CD4-positive, alpha-beta T cell treated with Interleukin-10 for 1 hour (primary cell): Measurements from ENCODE around the gene ELAVL1.
"Not testable (repeated sequence)": the region's sequence is repeated elsewhere in the genome, so short reads cannot be mapped to it uniquely, and the experiment has no call there.

Experiments used
- DNase-seq: peaks from one replicate; pipeline ENCODE4 v3.0.0-alpha.2; 2020

The ELAVL1 gene

DNA sequence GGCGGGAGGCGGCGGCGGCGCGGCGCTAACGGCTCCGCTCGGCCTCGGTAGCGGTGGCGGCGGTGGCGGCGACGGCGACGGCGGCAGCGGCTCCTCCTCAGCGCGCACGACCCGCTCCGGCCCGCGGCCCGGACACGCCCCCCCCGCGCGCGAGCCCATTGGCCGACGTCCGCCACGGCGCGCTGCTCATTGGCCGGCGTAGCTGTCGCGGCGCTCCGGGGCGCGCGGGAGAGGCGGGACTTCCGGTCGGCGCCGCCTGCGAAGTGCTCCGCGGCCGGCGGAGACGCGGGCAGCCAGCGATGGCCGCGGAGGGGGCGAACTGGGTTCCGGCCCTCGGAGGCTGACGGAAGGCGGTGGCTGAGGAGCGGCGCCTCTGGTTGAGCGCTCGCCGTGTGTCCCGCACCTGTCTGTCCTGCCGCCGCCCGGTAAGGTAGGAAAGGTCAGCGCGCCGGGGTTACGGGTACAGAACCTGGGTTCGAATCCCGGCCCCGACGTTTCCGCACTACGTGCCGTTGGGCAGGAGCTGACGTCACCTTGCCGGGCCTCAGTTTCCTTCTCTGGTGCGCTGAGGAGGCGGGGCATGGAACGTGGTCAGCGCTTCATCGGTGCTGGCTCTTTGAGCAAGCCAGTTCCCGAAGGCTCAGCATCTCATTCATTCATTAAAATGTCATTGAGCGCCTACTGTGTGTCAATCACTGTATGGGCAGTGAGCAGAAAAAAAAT lies at the start of gene ELAVL1:
ELAVL1 (minus strand) TSS at position 108 of the 723 bp plus-strand sequence. CDS start 13,826 bp downstream, outside the sequence.
- peak; percentile 91 for DNase-seq

DNA sequence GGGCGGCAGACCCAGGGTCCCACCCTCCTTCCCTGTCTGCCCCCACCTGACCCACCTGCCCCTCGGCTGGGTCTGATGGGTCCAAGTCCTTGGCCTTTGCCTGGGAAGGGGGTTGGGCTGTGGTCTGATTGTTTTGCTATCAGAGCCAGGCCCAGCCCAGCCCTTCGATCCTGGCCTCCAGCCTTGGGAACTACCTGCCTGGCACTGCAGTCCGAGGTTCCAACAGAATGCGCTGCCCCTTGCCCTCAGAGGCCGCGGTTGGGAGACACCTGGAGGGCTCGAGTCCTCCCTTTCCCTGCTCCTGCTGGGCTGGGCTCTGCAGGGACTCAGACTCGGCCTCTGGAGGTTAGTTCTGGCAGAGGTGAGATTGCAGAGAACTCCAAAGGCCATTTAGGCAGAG lies 48.7 kb upstream of the ELAVL1 start:
- DNase-seq, result no peak

DNA sequence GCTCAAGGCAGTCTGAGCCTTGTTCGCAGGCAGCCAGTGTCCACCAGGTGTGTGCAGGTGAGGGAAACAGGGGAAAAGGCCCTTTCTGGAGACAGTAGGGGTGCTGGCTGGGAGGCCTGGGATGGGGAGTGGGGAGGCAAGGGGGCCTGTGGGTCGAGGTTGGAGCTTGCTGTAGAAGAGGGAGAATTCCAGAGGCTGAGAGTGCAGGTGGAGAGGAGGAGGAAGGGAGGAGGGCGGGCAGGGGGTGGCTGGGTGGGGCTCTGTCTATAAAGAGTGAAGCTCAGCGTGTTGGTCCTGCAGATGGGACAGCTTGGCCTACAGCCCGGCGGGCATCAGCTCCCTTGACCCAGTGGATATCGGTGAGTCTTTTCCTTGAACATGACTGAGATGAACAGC lies 47.0 kb upstream of the ELAVL1 start, which contains the start of gene CCL25:
CCL25 (plus strand) TSS at position 297 of the 396 bp plus-strand sequence. CDS start 290 bp downstream, outside the sequence.
- no peak for DNase-seq

DNA sequence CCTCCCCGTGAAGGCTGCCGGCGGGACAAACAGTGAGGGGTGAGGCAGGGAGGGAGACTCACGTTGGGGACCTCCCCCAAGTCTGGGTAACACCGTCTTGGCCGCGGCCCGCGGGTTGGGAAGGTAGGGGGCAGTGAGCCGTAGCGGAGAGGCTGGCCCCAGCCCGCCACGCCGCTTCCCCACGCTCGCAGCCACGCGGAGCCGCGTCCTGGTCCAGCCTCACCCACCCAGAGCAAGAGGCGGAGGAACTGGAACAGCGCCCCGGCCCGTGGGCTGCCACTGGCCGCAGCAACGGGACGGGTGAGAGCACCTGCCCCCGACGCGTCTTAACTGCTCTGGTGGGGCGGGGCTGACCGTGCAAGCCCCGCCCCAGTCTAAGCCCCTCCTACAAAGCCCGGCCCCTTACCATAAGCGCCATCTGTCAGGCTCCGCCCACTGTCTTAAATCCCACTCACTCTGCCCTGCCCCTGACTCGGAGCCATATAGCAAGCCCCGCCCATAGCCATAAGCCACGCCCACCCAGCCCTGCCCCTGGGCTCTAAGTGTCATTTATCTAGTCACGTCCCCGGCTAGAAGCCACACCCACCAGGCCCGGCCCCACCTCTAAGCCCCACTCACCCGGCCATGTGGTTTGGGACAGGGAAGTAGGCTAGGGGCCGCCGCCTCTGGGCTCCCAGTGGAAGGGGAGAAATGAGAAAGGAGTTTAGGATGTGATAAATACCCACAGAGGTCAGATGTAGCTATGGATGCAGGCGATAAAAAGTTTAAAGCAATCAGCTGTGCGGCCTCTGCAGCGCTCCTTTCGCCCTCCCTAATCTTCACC lies 45.0 kb upstream of the ELAVL1 start:
- peak; percentile 89 for DNase-seq

DNA sequence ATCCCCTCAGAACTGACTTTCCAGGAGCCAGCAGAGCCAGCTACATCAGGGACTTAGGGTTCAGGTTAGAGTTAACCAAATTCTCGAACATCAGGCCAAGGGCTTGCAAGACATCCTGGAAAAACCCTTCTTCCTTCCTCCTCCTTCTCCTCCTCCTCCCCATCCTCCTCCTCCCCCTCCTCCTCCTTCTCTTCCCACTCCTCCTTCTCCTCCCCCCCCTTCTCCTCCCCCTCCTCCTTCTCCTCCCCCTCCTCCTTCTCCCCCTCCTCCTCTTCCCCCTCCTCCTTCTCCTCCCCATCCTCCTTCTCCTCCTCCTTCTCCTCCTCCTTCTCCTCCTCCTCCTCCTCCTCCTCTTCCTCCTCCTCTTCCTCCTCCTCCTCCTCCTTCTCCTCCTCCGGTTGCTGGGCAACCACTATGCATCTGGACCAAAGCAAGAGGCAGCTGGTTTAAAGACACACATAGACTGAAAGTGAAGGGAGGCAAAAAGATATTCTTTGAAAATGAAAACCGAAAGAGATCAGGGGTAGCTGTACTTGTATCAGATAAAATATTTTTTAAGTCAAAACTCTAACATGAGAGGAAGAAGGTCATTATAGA lies 41.2 kb upstream of the ELAVL1 start:
- no peak for DNase-seq

DNA sequence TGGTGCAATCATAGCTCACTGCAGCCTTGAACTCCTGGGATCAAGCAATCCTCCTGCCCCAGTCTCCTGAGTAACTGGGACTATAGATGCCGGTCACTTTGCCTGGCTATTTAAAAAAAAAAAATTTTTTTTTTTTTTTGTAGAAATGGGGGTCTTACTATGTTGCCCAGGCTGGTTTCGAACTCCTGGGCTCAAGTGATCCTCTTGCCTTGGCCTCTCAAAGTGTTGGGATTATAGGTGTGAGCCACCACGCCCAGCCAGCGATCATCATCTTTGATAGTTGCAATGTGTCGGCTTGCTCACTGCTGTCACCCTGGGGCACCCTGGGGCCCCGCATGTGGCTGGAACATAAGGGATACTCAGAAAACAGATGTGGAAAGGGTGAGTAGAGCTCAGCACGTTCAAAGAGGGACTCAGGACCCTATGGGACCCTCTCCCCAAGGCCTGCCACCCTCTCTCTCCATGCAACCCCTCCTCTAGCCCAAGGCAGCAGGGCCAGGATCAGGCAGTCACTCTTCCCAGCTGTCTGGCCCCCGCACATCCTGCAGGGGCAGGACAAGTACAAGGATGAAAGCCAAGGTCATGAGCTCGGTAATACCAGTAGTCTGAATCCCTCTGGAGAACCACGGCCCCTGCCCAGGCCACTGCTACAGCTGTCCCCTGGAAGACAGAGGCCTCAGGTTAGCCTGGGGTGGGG lies 40.6 kb upstream of the ELAVL1 start:
- DNase-seq, result no peak

DNA sequence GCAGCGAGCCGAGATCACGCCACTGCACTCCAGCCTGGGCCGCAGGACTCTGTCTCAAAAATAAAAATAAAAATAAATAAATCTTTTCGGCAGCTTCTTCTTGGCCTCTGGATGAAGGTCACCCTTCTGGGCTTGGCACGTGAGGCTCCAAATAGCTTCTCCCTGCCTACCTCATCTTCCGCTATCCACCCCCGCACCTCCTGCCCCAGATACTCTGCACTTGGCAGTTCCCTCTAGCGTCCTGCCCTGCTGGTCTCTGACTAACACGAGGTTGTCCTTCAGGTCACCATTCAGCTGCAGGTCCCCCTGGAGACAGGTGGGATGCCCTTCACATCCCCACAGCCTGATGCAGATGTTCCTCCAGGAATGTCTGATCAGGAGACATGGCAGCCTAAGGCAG lies 38.6 kb upstream of the ELAVL1 start:
- no peak for DNase-seq

DNA sequence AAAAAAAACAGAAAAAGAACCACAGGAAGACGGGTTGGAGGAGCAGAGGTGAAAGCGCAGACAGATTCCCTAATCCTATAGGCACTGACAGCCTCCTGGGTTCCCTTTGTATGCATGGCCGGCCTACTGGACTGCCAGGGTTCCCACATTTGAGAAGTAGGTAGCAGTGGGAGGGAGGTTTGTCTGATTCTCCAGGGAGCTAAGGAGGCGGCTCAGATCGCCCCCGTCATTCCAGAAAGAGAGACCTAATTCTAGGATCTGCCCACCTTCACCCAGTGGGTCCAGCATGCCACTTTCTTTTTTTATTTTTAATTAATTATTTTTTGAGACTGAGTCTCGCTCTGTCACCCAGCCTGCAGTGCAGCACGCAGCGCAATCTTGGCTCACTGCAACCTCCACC lies 37.5 kb upstream of the ELAVL1 start:
- DNase-seq, result no peak

DNA sequence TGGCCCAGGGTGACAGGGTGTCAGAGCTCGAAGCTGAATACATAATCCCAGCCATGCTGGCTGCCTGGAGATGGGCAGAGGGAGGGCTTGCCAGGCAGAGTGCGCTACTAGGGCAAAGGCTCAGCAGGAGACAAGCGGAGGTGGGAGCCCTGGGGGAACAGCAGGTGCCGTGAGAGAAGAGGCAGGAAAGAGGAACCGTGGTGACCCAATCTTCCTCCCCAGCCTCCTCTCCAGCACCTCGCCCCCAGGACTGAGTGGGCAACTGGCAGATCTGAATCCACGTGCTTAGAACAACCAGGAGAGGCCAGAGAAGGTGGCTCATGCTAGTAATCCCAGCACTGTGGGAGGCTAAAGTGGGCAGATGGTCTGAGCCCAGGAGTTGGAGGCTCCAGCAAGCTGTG lies 36.1 kb upstream of the ELAVL1 start:
- DNase-seq, result no peak

DNA sequence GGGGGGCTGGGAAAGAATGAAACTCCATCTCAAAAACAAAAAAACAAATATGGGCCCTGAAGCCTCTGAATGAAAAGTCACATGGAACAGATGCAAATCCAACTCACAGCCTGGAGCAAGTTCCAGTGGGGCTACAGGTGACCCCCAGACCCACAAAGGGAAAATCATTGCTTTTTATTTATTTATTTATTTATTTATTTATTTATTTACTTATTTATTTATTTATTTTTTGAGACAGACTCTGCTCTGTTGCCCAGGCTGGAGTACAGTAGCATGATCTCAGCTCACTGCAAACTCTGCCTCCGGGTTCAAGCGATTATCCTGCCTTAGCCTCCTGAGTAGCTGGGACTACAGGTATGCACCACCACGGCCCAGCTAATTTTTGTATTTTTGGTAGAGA lies 33.8 kb upstream of the ELAVL1 start:
- no peak for DNase-seq

DNA sequence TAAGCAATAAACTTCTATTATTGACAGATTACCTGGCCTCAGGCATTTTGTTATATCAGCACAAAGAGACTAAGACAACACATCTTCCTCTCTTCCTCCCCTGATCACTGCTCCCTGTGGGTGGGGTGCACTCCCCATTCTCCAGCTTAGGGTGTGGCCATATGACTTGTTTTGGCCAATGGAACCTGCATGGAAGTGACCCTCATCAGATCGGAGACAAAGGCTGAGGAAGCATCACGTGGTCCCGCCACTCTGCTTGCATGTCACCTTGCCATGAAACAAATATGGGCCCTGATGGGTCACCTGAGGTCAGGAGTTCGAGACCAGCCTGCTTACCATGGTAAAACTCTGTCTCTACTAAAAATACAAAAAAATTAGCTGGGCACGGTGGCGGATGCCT lies 33.4 kb upstream of the ELAVL1 start:
- no peak for DNase-seq

DNA sequence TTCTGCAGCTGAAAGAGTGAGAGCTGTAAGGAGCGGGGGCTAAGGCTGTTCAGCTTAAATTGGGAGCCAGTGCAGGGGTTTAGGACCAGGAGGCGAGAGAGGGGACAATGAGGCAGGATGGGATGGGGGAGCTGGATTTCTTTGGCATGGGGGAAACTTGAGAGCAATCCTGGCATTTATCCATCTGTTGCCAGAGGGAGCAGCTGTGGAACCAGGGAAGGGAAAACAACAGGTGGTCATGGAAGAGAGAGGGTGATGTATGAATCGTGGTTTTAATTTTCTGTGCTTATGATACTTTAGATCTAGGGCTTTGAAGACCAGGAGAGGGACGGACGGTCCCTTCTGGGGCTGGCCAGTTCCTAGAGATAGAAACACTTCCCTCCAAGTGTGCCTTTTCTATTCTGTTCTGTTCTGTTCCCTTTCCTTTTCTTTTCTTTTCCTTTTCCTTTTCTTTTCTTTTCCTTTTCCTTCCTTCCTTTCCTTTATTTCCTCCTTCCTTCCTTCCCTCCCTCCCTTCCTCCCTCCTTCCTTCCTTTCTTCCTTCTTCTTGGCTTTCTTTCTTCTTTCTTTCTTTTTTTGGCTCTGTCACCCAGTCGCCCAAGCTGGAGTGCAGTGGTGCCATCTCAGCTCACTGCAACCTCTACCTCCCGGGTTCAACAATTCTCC lies 31.1 kb upstream of the ELAVL1 start:
- DNase-seq, result no peak

DNA sequence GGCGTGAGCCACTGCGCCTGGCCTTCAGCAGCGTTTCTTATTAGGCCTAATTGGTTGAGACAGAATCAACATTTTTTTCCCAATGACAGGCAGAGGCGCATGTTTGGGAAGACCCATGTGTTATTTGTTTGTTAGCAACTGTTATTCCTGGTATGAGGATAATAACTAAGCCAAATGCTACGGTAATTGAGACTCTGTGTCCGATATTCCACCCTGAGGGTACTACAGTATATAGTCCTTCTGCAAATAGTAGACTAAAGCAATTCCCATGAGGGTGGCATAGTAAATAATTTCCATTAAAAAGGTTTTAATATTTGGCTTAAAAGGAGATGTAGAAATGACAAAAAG lies 28.7 kb upstream of the ELAVL1 start:
- DNase-seq, result no peak

DNA sequence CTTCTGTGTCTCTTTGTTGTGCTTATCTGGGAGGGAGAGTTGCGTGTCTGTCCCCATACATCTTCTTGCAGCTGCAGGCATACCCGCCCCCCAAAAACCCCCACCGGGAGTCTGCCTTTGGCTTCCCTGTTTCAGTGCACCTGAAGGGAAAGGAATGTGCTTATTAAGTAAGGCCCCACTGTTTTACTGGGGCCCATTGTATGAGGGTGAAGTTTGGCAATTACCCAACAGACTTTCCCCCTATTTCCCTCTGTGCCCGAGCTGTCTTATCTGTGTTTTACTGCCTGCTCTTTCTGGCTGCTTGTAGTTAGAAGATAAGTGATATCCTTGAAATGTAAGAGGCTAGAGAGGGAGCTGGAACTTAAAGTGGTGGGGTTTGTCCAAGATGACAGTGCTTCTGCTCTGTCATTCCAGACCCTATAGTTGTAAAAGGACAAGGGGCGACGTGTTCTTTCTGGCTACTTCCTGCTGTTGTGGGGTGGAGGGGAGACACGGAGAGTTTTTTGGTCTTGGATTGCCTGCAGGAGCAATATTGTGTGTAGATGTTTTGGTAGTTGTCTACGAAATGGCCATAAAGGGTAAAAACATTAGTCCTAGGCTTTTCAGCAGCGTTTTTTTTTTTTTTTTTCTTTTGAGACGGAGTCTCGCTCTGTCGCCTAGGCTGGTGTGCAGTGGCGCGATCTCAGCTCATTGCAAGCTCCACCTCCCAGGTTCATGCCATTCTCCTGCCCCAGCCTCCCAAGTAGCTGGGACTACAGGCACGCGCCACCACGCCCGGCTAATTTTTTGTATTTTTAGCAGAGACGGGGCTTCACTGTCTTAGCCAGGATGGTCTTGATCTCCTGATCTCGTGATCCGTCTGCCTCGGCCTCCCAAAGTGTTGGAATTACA lies 28.1 kb upstream of the ELAVL1 start:
- DNase-seq, result not testable (repeated sequence)

DNA sequence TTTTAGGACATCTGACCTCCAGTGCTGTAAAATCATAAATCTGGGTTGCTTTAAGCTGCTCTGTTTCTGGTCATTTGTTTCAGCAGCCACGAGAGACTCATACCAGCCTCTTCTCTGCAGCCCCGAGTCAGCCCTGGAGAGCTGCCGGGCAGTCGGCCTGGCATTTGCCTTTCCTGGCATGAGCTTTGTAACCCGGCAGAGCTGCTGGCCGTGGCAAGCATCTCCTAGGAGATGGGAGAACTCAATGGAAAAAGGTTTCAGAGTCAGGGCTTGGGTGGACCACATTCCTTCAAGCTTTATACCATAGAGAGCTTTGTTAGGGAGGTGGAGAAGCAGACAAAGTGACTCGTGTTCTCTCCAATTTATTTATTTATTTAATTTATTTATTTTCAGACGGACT lies 25.5 kb upstream of the ELAVL1 start:
- DNase-seq, result no peak

DNA sequence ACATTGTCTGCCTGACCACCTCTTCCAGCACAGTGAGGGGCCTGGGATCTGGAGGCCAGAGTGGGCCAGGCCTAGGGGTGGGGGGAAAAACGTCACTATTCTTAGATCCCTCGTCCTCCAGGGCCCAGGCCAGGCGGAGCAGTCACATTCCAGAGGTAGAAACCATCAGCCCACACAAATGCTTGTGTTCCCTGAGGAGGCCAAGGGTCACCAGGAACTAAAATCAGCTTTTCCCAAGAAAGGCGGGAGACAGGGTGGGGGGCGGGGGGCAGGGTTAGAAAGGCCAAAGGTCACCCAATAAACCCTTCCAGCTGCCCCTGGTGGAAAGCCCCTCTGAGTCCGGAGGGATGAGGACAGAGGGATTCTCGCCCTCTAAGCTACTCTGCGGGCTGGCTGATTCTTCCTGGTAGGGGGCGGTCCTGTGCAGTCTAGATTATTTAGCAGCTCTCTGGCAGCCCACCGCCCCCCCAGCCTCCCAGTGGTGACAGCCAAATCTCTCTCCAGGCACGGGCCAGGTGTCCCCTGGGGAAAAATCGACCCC lies 23.6 kb upstream of the ELAVL1 start:
- no peak for DNase-seq

DNA sequence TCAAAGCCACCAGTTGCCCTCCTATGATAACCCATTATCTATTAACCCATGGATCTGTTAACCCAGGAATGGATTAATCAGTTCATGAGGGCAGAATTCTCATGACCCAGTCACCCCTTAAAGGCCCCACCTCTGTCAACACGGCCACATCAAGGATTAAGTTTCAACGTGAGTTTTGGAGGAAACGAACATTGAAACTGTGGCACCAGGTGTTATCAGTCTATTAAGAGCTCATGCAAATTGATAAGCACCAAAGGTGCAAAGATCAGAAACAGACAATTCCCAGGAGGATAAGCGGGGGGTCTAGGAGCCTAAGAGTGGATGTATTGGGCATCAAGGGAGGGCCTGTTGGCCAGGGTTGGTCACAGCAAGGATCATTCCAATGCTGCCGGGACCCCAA lies 19.9 kb upstream of the ELAVL1 start:
- DNase-seq, result no peak

DNA sequence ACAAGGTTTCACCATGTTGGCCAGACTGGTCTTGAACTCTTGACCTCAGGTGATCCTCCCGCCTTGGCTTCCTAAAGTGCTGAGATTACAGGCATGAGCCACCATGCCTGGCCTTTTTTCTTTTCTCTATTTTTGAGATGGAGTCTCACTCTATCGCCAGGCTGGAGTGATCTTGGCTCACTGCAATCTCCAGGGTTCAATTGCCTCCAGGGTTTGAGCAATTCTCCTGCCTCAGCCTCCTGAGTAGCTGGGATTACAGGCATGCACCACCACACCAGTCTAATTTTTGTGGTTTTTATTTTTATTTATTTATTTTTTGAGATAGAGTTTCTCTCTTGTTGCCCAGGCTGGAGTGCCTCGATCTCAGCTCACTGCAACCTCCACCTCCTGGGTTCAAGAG lies 18.8 kb upstream of the ELAVL1 start:
- DNase-seq, result not testable (repeated sequence)

DNA sequence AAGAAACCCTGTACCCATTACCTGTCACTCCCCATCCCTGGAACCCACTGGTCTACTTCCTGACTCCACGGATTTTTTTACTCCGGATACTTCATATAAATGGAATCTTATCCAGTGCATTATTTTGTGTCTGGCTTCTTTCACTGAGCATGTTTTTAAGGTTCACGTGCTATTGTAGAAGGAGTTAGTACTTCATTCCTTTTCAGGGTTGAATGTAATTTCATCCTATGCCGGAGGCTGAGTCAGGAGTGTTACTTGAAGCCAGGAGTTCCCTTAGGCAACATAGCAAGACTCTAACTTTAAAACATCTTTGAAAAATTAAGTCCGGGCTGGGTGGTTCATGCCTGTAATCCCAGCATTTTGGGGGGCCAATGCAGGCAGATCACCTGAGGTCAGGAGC lies 17.9 kb upstream of the ELAVL1 start:
- DNase-seq, result no peak

DNA sequence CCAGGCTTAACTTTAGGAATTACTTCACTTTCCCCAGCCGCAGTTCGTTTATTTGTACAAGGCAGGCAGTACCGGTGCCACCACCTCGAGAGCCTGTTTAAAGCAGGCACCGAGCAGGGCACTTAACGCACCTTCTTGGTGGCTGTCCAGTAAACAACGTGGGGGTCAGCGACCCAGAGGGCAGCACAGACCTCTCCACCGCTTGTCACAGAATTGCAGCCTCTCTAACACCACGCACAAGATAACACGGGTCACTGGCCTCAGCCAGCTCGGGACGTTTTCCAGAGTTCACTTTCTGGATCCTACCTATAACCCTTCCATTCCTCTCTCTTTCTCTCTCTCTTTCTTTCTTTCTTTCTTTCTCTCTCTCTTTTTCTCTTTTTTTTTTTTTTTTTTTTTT lies 16.8 kb upstream of the ELAVL1 start:
- DNase-seq, result no peak

DNA sequence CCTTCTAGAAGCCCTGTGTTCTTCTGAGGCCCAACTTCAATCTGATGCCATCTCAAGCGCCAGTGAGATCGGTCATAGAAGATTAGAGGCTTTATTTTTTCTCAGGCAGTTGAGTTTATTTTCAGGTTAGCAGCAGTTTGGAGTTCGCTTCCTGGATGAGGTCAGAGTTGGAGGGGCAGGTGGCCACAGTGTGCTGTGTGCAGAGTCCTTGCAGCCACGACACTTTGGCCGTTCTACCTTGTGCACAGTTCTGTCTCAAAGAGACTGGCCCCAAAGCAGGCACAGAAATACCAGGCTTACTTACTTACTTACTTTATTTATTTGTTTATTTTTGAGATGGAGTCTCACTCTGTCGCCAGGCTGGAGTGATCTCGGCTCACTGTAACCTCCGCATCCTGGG lies 15.9 kb upstream of the ELAVL1 start:
- no peak for DNase-seq
